Right kidney (tissue), 1 donor: ENCODE results near the gene ARHGEF10L.

Source experiments
- DNase-seq: peaks from one replicate; pipeline ENCODE4 v3.0.0-alpha.2; 2016

Gene ARHGEF10L

DNA sequence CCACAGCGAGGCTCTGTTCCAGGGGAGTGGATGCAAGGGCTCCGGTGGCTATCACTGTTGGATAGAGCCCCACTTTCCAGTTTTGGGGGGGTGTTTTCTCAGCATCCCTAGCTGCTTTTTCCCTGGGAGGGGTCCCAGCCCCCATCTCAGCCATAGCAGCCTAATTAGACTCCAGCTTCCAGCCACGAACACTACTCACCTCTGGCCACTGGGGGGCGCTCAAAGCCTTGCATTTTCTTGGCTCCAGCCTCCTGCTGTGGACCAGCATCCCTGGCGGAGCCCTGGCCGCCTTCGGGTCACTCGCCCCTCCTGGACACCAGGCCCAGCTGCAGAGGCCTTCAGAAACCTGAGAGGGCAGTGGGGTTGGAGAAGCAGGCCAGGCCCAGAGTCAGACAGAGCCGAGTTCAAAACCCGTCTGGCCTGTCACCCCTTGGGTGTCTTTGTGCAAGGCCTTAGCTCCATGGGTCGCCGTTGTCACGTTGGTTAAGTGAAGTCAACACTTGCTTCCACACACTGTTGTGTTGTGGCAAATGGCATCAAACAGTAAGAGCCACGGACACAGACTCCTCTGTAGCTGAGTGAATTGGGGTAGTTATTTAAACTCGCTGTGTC, 122.2 kb downstream of the ARHGEF10L start:
- DNase-seq = no peak

DNA sequence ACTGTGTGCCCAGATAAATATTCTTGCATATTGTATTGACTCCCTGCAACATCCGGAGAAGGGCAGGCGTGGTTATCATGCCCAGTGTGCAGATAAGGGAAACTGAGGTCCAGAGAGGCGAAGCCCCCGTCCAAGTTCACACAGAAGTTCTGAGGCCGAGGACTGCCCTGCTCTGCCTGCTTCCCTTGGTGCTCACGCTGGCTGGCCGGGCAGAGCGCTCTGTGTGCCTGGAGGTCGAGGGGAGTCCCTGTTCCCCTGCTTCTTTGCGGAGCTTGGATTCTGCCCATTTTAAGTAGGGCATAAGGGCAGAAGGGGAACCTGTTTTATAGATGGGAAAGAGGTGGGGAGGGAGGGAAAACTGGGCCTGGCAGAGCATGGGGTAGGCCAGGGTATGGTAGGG, 122.8 kb downstream of the ARHGEF10L start:
- no peak for DNase-seq

DNA sequence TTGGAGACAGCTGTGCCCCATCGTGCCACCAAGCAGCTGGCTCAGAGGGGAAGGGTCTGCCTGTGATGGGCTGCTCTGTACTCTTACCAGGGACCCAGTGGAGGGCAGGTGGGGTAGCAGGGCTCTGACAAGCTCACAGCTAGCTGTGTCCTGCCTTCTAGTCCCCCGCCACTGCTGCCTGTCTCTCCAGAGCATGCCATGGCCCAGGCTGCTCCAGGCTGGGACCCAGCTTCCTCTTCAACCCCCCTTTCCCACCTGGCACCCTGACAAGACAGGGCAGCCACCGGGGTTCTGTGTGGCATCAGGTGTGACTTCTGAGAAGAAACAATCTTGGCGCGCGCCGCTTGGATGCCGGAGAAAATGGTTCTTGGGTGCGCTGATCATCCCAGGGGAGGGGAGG, 123.3 kb downstream of the ARHGEF10L start:
- no peak for DNase-seq

DNA sequence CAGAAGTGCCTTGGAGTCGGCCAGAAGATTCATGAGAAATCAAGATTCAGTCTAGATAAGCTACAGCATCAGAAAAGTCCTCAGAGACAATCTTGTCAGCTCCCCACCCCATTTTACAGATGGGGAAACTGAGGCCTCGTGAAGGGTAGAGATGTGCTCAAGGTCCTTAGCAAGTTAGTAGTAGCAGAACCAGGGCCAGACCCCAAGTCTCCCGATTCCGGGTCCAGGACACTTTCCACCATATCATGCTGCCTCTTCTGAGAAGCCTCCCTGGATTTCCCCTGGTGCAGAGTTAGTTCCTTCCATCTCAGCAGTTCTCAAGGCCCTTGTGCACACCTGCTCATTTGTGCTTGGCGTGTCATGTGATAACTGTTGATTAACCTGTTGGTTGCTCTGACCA, 124.1 kb downstream of the ARHGEF10L start:
- DNase-seq = no peak

DNA sequence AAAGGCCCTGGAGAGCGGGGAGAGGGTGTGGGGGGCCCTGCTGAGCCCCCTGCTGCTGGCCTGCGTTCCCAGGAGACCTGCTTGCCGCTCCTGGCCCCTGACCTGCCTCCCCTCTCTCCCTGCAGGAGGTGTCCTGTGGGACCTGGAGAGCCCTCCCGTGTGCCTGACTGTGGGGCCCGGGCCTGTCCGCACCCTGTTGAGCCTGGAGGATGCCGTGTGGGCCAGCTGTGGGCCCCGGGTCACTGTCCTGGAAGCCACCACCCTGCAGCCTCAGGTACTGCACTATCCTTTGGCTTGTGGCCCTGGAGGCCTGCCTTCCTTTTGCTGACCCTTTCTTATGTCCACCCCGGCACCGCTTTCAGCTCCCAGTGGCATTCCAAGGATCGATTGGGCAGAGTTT, 124.8 kb downstream of the ARHGEF10L start:
- no peak for DNase-seq

DNA sequence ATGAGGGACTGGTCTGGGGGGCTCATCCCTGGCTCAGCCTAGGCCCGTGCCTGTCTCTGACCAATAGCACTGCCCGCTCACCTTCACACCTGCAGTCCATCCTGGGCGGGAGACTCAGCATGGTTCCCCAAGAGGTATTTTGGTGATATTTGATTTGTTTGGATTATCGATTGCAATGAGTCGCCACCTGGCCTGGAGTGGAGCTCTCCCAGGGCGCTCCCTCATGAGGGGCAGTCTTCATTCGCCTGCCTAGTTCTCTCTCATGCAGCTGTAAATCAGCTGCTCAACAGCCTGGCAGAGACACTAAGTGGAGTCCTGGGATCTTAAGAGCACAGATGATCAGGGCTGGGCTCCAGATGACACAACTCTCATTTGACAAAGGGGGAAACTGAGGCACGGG, 125.6 kb downstream of the ARHGEF10L start:
- DNase-seq = no peak

DNA sequence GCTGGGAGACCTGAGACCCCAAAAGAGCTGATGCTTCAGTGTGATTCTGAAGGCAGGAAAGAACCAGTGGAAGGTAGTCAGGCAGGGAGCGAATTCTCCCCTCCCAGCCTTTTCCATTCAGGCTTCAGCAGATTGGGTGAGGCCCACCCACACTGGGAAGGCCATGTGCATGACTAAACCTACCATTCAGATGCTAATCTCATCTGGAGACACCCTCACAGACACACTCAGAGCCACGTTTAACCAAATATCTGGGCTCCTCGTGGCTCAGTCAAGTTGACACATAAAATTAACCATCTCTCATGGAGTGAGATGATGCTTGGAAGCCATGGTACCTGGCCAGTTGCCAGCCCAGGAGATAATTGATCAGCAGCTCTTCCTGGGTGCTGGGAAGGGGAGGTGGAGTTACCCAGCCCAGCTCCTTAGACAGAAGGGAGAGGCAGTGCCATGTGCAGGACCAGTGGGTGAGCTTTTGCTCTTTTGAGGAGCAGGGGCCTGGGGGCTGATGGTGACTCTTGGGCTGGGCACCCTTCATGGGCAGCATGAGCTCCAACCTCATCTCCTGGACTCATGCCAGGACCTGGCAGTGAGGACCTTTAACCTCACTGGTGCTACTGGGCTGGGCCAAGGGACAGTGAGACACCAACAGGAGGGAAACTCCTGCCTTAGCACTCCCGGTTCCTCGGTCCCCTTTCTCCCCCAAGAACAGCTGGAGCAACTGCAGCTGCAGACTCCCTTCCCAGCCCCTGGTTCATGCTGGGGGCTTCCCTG, 126.6 kb downstream of the ARHGEF10L start:
- no peak for DNase-seq

DNA sequence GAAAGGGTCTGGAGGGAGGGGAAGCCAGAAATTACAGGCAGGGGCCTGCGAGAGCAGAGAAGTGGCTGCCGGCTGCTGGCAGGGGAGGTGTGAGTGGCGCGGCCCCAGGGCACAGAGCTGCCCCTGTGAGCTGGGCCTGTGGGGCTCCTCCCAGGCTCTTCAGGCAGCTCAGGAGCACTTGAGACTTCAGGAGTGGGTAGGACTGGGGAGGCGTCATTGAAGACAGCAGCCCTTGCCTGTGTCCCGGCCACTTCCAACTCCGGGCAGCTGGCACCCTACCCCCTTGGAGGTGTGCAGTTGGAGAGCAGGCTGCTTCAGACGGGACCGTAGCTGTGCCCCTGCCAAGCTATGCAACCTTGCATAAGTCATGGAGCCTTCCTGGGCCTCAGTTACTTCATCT, 128.1 kb downstream of the ARHGEF10L start:
- DNase-seq = no peak

DNA sequence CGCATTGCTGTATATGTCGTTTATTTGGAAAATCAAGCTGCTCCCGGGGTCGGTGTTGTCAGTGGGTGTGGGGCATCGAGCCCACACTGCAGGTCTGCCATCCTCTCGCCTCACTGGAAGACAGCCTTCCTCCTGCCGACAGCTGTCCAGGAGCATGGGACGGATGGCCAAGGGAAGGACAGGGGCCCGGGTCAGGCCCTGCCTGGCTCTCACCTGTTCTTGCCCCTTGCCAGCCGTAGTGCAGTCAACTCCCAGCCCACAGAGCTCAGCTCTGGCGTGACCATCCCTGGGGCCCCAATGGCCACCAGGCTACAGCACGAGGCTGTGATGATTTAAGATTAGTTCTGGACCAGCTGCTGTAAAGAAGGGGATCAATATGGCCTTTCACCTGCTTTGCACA, 128.7 kb downstream of the ARHGEF10L start:
- no peak for DNase-seq

DNA sequence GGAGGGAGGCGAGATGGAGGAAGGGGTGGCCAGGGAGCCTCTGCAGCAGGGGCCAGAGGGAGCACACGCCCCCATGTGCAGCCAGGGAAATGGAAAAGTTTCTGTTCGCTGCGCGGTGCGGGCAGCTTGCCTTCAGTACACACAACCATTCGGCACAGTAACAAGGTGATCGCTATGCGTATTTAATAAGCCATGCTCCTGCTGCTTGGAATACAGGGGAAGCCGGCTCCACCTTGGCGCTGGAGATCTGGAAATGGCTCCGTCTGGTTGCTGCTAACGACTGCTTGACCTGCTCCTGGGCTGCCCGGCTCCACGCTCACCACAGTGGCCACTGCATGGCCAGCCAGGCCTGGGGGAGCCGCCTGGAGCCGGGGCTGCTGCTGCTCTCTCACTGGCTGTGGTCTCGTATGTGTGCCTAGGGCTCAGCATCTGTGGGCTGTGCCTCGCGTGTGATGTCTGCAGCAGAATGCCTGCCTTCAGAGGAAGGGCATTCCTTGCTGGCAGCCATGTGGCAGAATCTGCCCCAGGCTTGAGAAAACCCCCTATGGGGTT, 129.2 kb downstream of the ARHGEF10L start:
- DNase-seq = no peak

DNA sequence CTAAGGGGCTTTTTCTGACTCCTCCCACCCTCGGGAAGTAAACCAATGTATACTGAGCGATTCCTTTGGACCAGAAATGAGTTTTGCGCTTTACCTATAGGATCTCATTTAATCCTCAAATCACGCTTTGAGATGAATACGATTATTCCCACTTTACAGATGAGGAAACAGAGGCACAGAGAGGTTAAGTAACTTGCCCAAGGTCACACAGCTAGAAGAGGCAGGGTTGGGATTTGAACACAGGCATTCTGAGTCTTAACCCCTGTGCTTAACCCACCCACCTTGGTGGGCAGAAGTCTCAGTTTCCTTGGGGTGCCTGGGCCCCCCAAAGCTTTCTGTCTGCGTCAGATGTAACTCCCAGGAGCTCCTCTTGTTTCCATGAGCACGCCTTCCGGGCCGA, 129.8 kb downstream of the ARHGEF10L start:
- no peak for DNase-seq

DNA sequence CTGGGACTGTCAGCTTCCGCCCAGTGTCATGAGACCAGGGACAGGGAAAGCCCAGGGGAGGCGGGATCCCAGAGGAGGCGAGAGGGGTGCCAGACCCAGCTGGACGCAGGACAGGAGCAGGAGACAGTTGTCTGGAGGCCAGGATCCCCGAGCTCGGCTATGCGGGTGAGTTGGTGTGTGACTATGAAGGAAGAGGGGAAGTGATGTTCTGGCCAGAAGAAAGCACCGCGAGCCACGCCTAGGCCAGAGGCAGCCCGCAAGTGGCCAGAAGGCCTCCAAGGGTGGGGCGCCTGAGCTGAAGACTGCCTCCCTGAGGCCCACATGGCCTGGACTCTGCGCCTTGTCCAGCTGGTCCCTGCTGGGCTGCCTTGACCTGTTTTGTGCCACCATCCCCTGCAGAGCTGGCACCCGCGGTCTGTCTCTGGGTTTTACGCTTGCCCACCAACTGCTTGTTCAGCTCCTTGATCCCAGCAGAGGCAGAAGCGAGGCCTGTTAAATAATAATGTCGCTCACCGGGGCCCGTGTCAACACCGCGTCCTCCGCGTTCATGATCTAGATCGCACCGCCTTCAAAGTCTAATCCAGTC, 130.5 kb downstream of the ARHGEF10L start:
- no peak for DNase-seq

DNA sequence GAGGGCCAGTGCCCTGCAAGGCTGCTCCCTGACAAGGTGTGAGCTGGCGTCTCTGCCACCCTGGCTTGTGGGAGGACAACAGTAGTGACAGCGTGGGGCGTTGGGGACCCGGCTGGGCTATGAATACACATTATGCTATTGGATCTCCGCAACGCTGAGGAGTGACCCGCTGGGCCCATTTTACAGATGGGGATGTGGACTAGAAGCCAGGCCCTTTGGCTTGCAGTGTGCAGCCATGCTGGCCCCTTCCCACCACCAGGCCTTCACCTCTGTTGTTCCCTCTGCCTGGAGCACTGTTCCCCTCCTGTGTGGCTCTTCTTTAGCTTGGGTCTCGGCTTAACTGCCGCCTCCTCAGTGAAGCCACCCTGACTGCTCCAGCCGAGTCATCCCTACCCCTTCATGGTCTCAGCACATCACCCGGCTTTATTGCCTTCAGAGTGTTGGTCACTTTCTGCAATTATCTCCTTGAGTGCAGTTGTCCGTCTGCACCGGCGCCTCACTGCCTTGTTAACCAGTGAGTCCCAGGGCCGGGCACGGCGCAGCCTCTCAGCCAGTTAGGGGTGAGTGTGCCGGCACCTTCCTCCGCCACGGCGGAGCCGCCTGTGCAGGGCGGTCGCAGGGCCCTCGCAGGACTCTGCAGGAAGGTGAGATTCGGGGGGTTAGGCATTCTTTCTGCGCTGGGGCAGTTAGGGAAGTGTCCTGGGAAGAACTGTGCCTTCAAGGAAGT, 131.3 kb downstream of the ARHGEF10L start:
- no peak for DNase-seq

DNA sequence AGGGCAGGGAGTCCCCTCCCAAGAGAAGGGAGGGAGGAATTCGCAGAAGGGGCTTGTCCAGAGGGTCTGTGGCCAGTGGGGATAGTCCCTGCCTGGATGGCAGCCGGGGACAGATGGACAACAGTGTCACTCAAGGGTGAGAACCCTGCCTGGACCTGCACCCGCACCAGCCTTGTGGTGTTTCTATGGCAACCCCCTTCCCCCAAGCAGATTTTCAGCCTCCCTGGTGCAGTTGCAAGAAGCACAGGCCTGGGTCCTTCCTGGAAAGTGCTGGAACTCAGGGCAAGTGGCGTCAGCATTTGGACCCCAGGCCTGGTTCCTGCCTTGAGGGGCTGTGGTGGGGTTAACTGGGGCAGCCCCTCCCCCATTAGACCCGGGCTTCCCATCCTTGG, 131.8 kb downstream of the ARHGEF10L start:
- no peak for DNase-seq

DNA sequence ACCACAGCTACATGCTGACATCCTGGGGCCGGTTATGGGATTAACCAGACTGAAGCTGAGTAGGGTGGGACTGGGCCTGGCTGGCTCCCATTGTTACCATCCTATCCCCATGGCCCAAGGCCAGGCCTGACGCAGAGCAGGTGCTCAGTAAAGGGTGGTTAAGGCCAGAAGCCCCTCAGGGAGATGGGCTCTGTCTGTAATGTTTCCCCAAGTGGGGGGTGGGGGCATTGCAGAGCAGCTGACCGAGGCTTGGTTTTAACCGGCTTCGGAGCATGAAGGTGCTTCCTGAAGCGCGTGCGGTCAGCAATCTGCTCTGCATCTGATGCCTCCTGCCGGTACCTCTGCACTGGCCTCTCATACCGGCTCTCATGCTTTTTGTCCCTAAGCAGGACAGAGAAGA, 132.2 kb downstream of the ARHGEF10L start:
- DNase-seq = no peak

DNA sequence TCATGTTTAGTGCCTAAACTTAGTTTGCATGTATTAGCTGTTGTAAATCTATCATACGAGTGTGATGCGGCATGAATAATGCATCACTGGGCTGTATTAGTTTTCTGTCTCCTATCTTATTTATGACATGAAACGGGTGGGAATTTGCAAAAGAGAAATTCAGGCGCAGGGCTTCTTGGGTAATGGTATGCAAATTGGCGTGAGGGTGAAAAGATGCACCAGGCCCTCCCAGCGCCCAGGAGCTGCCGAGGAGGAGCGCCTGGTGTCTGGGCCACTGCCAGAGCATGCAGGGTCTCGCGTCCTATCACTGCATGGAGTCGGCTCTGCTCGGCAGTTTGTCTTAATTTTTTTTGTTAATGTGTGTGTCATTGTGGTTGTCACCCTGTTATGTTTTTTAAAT, 132.7 kb downstream of the ARHGEF10L start:
- DNase-seq = no peak

DNA sequence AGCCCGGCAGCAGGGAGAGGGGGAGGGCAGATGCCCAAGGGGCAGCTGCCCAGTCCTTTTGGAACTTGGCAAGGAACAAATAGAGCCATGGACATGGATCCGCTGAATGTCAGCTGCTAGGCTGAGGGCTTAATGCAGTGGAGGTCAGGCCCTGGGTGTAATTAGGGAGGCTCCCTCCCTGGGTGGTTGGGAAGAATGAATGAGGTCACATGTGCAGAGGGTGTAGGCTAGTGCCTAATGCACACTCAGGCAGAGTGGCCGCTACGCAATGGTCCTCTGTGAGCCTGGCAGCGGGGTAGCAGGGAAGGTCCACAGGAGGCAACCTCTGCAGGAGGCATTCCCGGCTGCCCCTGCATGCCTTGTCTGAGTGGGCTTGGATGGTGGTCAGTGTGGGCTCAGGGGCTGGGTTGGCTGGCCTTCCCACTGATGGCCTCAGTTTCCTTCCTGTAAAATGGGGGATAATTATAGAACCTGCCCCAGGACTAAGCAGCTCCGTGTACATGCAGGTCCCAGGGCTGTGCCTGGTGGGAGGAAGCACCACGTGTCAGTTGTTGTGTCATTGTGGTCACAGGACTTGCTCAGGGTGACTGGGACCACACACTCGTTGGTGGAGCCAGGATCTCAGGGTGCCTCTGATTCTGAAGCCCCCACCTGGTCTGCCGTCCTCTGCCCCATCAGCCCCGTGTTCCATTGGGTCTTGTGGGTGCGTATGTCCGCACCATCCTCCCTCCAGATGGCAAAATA, 134.0 kb downstream of the ARHGEF10L start:
- no peak for DNase-seq

DNA sequence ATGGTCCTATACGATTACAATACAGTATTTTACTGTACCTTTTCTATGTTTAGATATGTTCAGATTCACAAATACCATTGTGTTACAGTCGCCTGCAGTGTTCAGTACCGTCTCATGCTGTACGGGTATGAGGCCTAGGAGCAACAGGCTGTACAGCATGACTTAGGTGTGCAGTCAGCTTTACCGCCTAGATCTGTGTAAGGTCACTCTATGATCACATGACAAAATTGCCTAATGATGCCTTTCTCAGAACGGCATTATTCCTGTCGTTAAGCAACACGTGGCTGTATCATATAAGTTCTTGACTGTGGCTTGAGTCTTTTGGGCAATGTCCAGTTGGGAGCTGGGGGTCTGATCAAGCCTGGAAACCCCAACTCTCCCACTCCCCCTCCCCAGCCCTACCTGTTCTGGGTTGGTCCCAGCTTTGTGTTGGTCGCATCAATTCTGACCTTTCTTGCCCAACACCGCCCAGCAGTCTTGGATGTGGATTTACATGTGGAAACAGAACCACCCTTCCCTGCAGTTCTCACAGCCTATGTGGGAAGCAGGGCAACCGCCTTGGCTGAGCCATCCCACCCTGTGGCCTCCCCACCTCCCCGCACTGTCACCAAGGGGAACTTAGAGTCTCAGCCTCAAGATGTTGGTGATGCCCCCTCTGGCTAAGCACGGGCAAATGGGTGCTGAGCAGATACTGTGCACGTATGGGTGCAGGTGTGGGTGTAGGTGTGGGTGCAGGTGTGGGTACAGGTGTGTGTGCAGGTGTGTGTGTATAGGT, 135.4 kb downstream of the ARHGEF10L start:
- DNase-seq = no peak

DNA sequence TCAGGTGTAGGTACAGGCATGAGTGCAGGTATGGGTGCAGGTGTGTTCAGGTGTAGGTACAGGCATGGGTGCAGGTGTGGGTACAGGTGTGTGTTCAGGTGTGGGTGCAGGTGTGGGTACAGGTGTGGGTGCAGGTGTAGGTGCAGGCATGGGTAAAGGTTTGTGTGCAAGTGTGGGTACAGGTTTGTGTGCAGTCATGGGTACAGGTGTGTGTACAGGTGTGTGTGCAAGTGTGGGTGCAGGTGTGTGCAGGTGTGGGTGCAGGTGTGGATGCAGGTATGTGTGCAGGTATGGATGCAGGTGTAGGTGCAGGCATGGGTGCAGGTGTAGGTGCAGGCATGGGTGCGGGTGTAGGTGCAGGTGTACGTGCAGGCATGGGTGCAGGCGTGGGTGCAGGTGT, 136.2 kb downstream of the ARHGEF10L start:
- no peak for DNase-seq

DNA sequence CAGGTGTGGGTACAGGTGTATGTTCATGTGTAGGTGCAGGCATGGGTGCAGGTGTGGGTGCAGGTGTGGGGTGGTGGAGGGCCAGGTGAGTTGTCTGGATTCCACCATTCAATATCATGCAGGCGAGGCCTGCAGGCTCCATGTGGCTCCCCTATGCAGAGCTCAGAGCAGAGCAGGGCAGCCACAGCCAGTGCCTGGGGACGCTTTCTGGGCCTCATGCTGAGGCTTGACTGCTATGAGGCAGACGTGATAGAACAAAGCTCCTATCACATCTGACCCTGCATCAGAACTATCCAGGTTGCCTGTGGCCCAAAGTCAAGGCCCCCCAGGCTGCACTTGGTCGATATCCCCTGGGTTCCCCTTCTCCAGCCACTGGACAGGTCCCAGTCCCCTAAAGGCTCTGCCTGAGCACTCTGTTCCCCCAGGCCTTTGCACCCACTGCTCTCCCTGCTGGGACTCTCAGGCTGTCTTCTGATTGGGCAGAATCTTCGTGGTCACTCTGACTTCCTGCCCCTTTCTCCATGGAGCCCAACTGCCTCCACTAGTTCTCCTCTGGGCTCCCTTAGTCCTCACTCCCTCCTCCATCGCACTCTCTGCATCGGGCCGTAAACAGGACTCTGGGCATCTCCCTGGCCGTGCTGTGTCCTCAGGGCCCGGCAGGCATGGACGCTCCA, 137.0 kb downstream of the ARHGEF10L start:
- no peak for DNase-seq

DNA sequence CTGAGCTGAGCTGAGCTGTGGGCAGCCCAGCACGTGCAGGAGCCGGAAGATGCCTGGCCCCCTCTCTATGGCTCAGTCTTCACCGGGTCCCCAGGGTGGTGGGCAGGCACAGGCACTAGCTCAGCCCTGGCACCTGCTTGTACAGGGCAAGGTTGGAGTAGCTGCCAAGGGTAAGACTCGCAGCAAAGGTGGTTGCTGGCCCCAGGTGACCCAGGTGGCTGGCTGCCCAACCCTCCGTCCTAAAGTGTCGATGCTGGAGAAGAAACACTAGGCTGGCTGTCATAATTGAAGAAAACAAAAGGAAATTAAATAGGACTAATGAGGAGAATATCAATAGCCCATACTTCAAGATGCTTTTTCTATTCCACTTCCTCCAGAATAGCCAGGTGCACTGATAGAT, 138.5 kb downstream of the ARHGEF10L start:
- no peak for DNase-seq
